NCI-H748 (cell line): ENCODE data around the gene TUBG1.
"Not testable (repeated sequence)": the region's sequence is repeated elsewhere in the genome, so short reads cannot be mapped to it uniquely, and the experiment has no call there.

Experiments
- DNase-seq: peaks from one replicate; lab custom pipeline; 2025; ENCODE audit not compliant: unreplicated experiment; lab: John Stamatoyannopoulos, UW

The TUBG1 gene

GRCh38 chr17:42623271-42623670 lies 13.8 kb downstream of the TUBG1 start:
- no peak for DNase-seq

DNA sequence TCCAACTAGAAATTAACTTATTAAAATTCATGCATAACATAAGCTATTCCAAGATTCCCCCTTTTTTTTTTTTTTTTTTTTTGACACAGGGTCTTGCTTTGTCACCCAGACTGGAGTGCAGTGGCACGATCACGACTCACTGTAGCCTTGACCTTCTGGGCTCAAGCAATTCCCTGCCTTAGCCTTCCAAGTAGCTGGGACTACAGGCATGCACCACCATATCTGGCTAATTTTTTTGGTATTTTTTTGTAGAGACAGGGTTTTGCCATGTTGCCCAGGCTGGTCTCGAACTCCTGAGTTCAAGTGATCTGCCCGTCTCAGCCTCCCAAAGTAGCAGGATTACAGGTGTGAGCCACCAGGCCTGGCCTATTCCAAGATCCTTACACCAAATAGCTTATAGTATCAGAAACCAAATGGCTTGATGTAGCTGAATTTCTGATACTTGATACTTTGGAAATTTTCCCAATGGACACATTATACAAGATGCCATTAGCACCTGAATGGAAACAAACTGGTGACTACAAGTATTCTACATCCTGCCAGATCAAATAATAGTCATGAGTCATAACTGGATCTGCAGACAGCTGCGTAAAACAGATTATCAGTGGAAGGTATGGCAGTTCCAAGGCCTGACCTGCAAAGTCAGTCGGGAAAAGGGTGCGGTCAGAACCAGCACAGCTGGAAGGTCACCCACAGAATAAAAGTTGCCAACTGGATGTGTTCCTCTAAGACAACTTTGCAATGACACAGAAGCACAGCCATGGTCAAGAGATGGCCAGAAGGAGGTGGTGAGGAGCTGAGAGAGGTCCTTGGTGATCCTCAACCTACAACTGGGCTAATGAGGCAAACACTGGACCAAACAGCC lies 14.5 kb downstream of the TUBG1 start:
- no peak for DNase-seq

GRCh38 chr17:42627032-42627764 lies 17.7 kb downstream of the TUBG1 start:
- not testable (repeated sequence) for DNase-seq

GRCh38 chr17:42629411-42630009 lies 20.0 kb downstream of the TUBG1 start:
- no peak for DNase-seq

GRCh38 chr17:42632949-42633444 lies 23.5 kb downstream of the TUBG1 start:
- no peak for DNase-seq

DNA sequence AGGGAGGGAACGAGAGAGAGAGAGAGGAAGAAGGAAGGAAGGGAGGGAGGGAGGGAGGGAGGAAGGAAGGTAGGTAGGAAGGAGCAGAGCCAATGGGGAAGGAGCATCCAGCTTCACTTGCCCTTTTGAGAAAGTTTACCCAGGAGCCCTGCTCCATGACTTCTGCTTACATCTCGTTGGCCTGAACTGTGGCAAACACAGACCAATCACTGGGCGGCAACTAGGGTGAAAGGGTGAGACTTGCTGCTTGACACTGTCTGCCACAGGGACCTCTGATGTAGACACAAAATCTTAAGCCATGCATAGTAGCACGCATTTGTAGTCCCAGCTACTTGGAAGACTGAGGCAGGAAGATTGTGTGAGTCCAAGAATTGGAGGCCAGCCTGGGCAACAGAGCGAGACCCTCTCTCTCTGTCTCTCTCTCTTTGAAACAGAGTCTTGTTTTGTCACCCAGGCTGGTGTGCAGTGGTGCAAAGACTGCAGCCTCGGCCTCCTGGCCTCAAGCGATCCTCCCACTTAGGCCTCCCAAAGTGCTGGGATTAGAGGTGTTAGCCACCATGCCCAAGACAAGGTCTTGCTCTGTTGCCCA lies 30.1 kb downstream of the TUBG1 start:
- no peak for DNase-seq

DNA sequence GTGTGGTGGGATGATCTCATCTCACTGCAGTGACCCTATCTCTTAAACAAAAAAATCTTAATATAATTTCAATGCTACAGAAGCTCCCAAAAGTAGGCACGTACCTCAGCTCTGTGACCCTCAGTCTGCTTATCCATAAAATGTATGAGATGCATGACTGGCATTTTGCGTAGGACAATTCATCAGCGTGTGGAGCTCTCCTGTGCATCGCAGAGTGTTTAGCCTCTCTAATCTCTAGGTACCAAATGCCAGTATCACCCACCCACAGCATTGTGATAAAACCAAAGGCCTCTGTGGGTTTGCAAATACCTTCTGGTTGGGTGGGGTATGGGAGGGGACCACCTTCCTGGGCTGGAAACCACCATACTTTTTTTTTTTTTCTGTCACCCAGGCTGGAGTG lies 30.6 kb downstream of the TUBG1 start:
- DNase-seq: no peak

DNA sequence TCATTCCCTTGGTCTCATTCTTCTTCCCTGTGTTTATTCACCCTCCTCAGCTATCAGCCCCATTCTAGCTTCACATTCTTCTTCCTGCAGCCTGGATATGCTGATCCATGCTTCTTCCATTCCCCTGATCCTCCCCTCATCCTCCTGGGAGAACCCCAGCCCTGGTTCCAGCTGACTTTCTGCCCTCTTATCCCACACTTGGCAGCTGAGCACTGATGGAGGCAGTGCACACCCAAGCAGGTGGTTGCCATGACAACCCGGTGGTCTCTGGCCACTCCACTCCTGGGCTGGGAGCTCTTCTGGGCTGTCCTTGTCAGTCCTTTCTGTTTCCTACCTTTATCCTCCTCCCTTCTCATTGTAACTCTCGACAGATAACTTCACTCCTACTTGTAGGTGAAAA lies 32.9 kb downstream of the TUBG1 start:
- peak; percentile 69 for DNase-seq

GRCh38 chr17:42647778-42648177 lies 38.3 kb downstream of the TUBG1 start:
- no peak for DNase-seq

DNA sequence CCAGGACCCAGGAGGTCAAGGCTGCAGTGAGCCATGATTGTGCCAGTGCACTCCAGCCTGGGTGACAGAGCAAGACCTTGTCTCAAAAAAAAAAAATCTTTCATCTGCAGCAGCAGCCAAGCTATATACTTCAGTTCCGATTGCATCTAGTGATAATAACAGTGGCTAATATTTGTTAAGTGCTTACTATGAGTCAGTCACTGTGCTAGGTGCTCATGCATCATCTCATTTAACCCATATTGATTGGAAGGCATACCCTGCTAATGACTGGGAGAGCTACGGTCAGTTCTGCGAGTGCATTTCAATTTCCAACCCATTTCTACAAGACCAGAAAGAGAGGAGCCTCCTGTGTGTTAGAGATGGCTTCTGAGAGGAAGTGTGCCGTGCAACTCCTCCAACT lies 41.9 kb downstream of the TUBG1 start:
- DNase-seq: no peak

GRCh38 chr17:42653179-42654124 lies 44.0 kb downstream of the TUBG1 start:
- no peak for DNase-seq

DNA sequence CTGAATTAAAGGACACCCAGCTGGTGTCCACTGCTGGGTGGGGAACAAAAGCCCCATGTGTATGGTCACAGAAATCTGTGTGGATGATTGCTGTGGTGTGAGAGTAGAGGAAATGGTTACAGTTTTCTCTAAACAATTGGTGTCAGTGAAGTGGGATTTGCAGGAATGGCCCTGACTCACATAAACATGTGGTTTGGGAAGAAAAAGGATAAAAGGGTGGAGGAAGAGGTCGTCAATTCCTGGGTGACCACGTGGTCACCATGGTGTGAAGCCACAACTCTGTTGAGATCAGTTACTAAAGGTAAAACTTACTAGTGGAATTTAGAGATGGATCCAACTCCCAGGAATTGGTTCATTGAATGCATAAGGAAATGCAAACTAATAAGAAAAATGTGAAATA lies 46.0 kb downstream of the TUBG1 start:
- DNase-seq: no peak

- DNase-seq: no peak
These were observed 48.5 kb downstream of the TUBG1 start for GRCh38 chr17:42657824-42658588.

- peak; percentile 97 for DNase-seq
These were observed 49.8 kb downstream of the TUBG1 start, which contains the start of gene TUBG2 for GRCh38 chr17:42659079-42659931. Gene TUBG2, plus strand, starts transcription at chr17:42659284. Its CDS starts 220 bp downstream, at chr17:42659504.

GRCh38 chr17:42659932-42660274 lies 50.4 kb downstream of the TUBG1 start:
- not testable (repeated sequence) for DNase-seq

- no peak for DNase-seq
These were observed 51.3 kb downstream of the TUBG1 start for GRCh38 chr17:42660692-42661345.
